NCI-H2227 (cell line): ENCODE measurements around the gene PCARE.
A peak's percentile ranks its signal among the peaks of the same experiment; 100 is the strongest.

Source experiments
- DNase-seq: peaks from one replicate; lab custom pipeline; 2025; ENCODE audit not compliant: unreplicated experiment; lab: John Stamatoyannopoulos, UW

Gene PCARE

GRCh38 chr2:29064346-29064715 lies 10.0 kb downstream of the PCARE start:
- no peak for DNase-seq

GRCh38 chr2:29063646-29064345 lies 10.5 kb downstream of the PCARE start:
- no peak for DNase-seq

GRCh38 chr2:29063056-29063455 lies 11.3 kb downstream of the PCARE start:
- DNase-seq: no peak

- DNase-seq: no peak
Measured at GRCh38 chr2:29062371-29062770, 12.0 kb downstream of the PCARE start.

- no peak for DNase-seq
Measured at GRCh38 chr2:29061616-29062015, 12.7 kb downstream of the PCARE start.

GRCh38 chr2:29061176-29061575 lies 13.1 kb downstream of the PCARE start:
- DNase-seq: no peak

GRCh38 chr2:29060441-29060840 lies 13.9 kb downstream of the PCARE start:
- DNase-seq: no peak

GRCh38 chr2:29059624-29060023 lies 14.7 kb downstream of the PCARE start:
- peak; percentile 53 for DNase-seq

- no peak for DNase-seq
Measured at GRCh38 chr2:29057006-29057405, 17.3 kb downstream of the PCARE start.

GRCh38 chr2:29056452-29056851 lies 17.9 kb downstream of the PCARE start:
- no peak for DNase-seq

- no peak for DNase-seq
Measured at GRCh38 chr2:29055601-29056000, 18.7 kb downstream of the PCARE start.

- DNase-seq: no peak
Measured at GRCh38 chr2:29054430-29054829, 19.9 kb downstream of the PCARE start.

- no peak for DNase-seq
Measured at GRCh38 chr2:29053670-29054400, 20.5 kb downstream of the PCARE start.

GRCh38 chr2:29053223-29053622 lies 21.1 kb downstream of the PCARE start:
- DNase-seq: no peak

GRCh38 chr2:29052807-29053206 lies 21.5 kb downstream of the PCARE start:
- no peak for DNase-seq

GRCh38 chr2:29051730-29052129 lies 22.6 kb downstream of the PCARE start:
- DNase-seq: no peak

GRCh38 chr2:29050591-29050990 lies 23.7 kb downstream of the PCARE start:
- no peak for DNase-seq

- DNase-seq: no peak
Measured at GRCh38 chr2:29047083-29047845, 27.1 kb downstream of the PCARE start.

GRCh38 chr2:29046321-29046720 lies 28.0 kb downstream of the PCARE start:
- DNase-seq: no peak

- DNase-seq: no peak
Measured at GRCh38 chr2:29044459-29044858, 29.9 kb downstream of the PCARE start.

GRCh38 chr2:29042561-29043075 lies 31.7 kb downstream of the PCARE start:
- peak; percentile 63 for DNase-seq

GRCh38 chr2:29041161-29041660 lies 33.1 kb downstream of the PCARE start:
- DNase-seq: no peak
